Measurements from ENCODE around the gene TSACC.

The TSACC gene

DNA sequence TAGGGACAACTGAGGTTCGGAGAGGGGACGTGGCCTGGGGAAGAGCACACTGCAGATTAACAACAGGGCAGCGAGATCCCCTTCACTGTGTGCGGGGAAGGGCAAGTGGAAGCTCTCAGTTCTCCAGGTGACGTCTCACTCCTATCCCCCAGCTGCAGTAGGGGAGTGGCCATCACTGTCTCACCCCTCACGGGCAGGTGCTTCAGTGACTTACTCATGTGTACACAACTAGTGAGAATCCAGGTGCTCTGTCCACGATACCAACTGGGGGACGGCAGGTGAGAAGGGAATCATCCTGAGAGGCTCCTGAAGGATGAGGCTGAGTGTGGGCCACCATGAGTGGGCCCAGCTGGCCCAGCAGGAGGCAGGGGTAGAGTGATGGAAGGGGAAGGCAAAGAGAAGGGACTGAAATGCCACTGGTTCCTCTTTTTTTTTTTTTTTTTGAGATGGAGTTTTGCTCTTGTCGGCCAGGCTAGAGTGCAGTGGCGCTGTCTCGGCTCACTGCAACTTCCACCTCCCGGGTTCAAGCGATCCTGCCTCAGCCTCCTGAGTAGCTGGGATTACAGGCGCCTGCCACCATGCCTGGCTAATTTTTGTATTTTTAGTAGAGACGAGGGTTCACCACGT is 56.6 kb downstream of the TSACC start:
- no peak for DNase-seq
